ENCODE measurements around the gene PLXNA1.

- TF ChIP-seq CTCF (IDR thresholded peaks at IDR 0.05) (no peak), REST (IDR thresholded peaks at IDR 0.05; ENCODE audit: low read depth, low read length) (no peak), TAF1 (IDR thresholded peaks at IDR 0.05; ENCODE audit: borderline replicate concordance, low read depth, low read length) (no peak)
Measured at GRCh38 chr3:126986001-126986400, 3.1 kb downstream of the PLXNA1 start.

Data from SK-N-SH (cell line).